ENCODE measurements around the gene MARVELD2.

GRCh38 chr5:69485471-69485870 lies 70.6 kb downstream of the MARVELD2 start:
- TF ChIP-seq EZH2 (conservative IDR thresholded peaks at IDR 0.05; ENCODE audit: low read depth, low read length) (no peak), DPF2 (CRISPR knock-in tag; IDR thresholded peaks at IDR 0.05; ENCODE audit: borderline replicate concordance, low read depth) (no peak), ZMYM3 (CRISPR knock-in tag; IDR thresholded peaks at IDR 0.05) (no peak), CHD4 (IDR thresholded peaks at IDR 0.05; ENCODE audit: borderline replicate concordance, low read length) (no peak), E2F1 (CRISPR knock-in tag; IDR thresholded peaks at IDR 0.05) (no peak)

Measured in HepG2 (cell line).